H9 (cell line): Measurements from ENCODE around the gene GDF15. TPM values are rescaled to one million over a fixed set of nuclear protein-coding genes. Genes with fewer than 3 reads are reported as not detected.
A peak's percentile ranks its signal among the peaks of the same experiment; 100 is the strongest.

Source experiments
- DNase-seq: peaks from one replicate; pipeline ENCODE4 v3.0.0-alpha.2; 2017
- H2AFZ ChIP-seq: one replicate; pipeline ENCODE4 v1.6.1; 2013; ENCODE audit warnings: mild to moderate bottlenecking, low read length, control low read depth, moderate library complexity
- H2AK5ac ChIP-seq: 2 replicates; pipeline ENCODE4 v1.6.1; 2013; ENCODE audit warnings: low read length, control low read depth, mixed read lengths; ENCODE audit not compliant: insufficient read length
- H2BK120ac ChIP-seq: one replicate; pipeline ENCODE4 v1.6.1; 2013; ENCODE audit warnings: low read depth, mild to moderate bottlenecking, low read length, control low read depth, inconsistent platforms; ENCODE audit not compliant: poor library complexity, severe bottlenecking
- H2BK12ac ChIP-seq: 2 replicates; pipeline ENCODE4 v1.6.1; 2013; ENCODE audit warnings: low read length, control low read depth, mixed read lengths, low read depth; ENCODE audit not compliant: insufficient read length
- H2BK15ac ChIP-seq: 2 replicates; pipeline ENCODE4 v1.6.1; 2013; ENCODE audit warnings: low read depth, low read length, control low read depth
- H2BK20ac ChIP-seq: one replicate; pipeline ENCODE4 v1.6.1; 2013; ENCODE audit warnings: low read depth, mild to moderate bottlenecking, low read length, control low read depth, inconsistent platforms; ENCODE audit not compliant: poor library complexity, severe bottlenecking
- H2BK5ac ChIP-seq: 2 replicates; pipeline ENCODE4 v1.6.1; 2013; ENCODE audit warnings: low read length, control low read depth, mixed read lengths; ENCODE audit not compliant: insufficient read length
- H3K14ac ChIP-seq: 2 replicates; pipeline ENCODE4 v1.6.1; 2013; ENCODE audit warnings: low read length, control low read depth; ENCODE audit not compliant: insufficient read depth
- H3K18ac ChIP-seq: 2 replicates; pipeline ENCODE4 v1.6.1; 2013; ENCODE audit warnings: low read depth, mild to moderate bottlenecking, mixed read lengths, low read length, control low read depth; ENCODE audit not compliant: insufficient read length
- H3K23ac ChIP-seq: 2 replicates; pipeline ENCODE4 v1.6.1; 2013; ENCODE audit warnings: low read length, control low read depth, mixed read lengths, low read depth; ENCODE audit not compliant: insufficient read length
- H3K23me2 ChIP-seq: 2 replicates; pipeline ENCODE4 v1.6.1; 2013; ENCODE audit warnings: low read depth, mild to moderate bottlenecking, mixed read lengths, low read length, control low read depth; ENCODE audit not compliant: insufficient read length, poor library complexity, severe bottlenecking
- H3K27ac ChIP-seq: 2 replicates; pipeline ENCODE4 v1.5.1; 2013; ENCODE audit warnings: low read length, control low read depth, mixed read lengths, low read depth; ENCODE audit not compliant: insufficient read length
- H3K27me3 ChIP-seq: 2 replicates; pipeline ENCODE4 v1.6.1; 2013; ENCODE audit warnings: low read length, control low read depth, inconsistent platforms; ENCODE audit not compliant: insufficient read depth
- H3K4ac ChIP-seq: 2 replicates; pipeline ENCODE4 v1.6.1; 2013; ENCODE audit warnings: low read depth, mild to moderate bottlenecking, control low read depth, inconsistent platforms, low read length, moderate library complexity
- H3K4me1 ChIP-seq: 2 replicates; pipeline ENCODE4 v1.6.1; 2013; ENCODE audit warnings: low read length, control low read depth, inconsistent platforms; ENCODE audit not compliant: insufficient read depth
- H3K4me2 ChIP-seq: 2 replicates; pipeline ENCODE4 v1.6.1; 2013; ENCODE audit warnings: low read length, control low read depth, mixed read lengths; ENCODE audit not compliant: insufficient read length, insufficient read depth
- H3K56ac ChIP-seq: 2 replicates; pipeline ENCODE4 v1.6.1; 2013; ENCODE audit warnings: low read depth, mild to moderate bottlenecking, mixed read lengths, low read length, control low read depth; ENCODE audit not compliant: insufficient read length
- H3K79me1 ChIP-seq: 2 replicates; pipeline ENCODE4 v1.6.1; 2013; ENCODE audit warnings: low read depth, mild to moderate bottlenecking, moderate library complexity, low read length, control low read depth, inconsistent platforms; ENCODE audit not compliant: insufficient read depth, poor library complexity, severe bottlenecking
- H3K79me2 ChIP-seq: 2 replicates; pipeline ENCODE4 v1.6.1; 2013; ENCODE audit warnings: low read length, control low read depth, inconsistent platforms; ENCODE audit not compliant: insufficient read depth
- H3K9ac ChIP-seq: 2 replicates; pipeline ENCODE4 v1.6.1; 2013; ENCODE audit warnings: low read length, control low read depth, mixed read lengths; ENCODE audit not compliant: insufficient read length; ENCODE audit errors: extremely low read depth
- H3K9me3 ChIP-seq: one replicate; pipeline ENCODE4 v1.6.1; 2013; ENCODE audit warnings: low read depth, low read length, inconsistent platforms; ENCODE audit not compliant: control insufficient read depth
- H3T11ph ChIP-seq: one replicate; pipeline ENCODE4 v1.6.1; 2013; ENCODE audit warnings: mild to moderate bottlenecking, low read length, control low read depth, inconsistent platforms
- H4K20me1 ChIP-seq: one replicate; pipeline ENCODE4 v1.6.1; 2013; ENCODE audit not compliant: control insufficient read depth, insufficient read length, insufficient read depth
- H4K5ac ChIP-seq: 2 replicates; pipeline ENCODE4 v1.6.1; 2013; ENCODE audit warnings: low read depth, mild to moderate bottlenecking, mixed read lengths, low read length, control low read depth; ENCODE audit not compliant: insufficient read length
- H4K8ac ChIP-seq: replicated peaks from 2 replicates; pipeline ENCODE4 v1.6.1; 2013; ENCODE audit warnings: low read length, control low read depth, mixed read lengths, low read depth; ENCODE audit not compliant: insufficient read length
- H4K91ac ChIP-seq: 2 replicates; pipeline ENCODE4 v1.6.1; 2013; ENCODE audit warnings: low read depth, mild to moderate bottlenecking, moderate library complexity, mixed read lengths, low read length, control low read depth; ENCODE audit not compliant: insufficient read length
- H3K27ac Mint-ChIP-seq, 3 experiments: 2 replicates in 2 of 3; 3 replicates in 1 of 3; pipeline ENCODE4 v1.8.0; 2020 to 2021; ENCODE audit warnings: mixed read lengths in 3 of 3, mild to moderate bottlenecking in 1 of 3, moderate library complexity in 1 of 3
- H3K27me3 Mint-ChIP-seq: 2 replicates; pipeline ENCODE4 v1.8.0; 2021; ENCODE audit warnings: low read depth, mild to moderate bottlenecking, moderate library complexity, mixed read lengths
- H3K36me3 Mint-ChIP-seq, 3 experiments: 2 replicates in 2 of 3; 3 replicates in 1 of 3; pipeline ENCODE4 v1.8.0; 2020 to 2021; ENCODE audit warnings: low read depth in 3 of 3, mixed read lengths in 3 of 3; ENCODE audit not compliant: insufficient read depth in 1 of 3
- H3K4me1 Mint-ChIP-seq, 2 experiments: 2 replicates each; pipeline ENCODE4 v1.8.0; 2020; ENCODE audit warnings: mixed read lengths in 2 of 2
- H3K4me3 Mint-ChIP-seq, 2 experiments: 2 replicates in 1 of 2; 3 replicates in 1 of 2; pipeline ENCODE4 v1.8.0; 2020 to 2021; ENCODE audit warnings: mild to moderate bottlenecking in 2 of 2, mixed read lengths in 2 of 2, moderate library complexity in 1 of 2
- H3K9me3 Mint-ChIP-seq, 2 experiments: 2 replicates in 1 of 2; 3 replicates in 1 of 2; pipeline ENCODE4 v1.8.0; 2020; ENCODE audit warnings: mild to moderate bottlenecking in 2 of 2, mixed read lengths in 2 of 2, moderate library complexity in 1 of 2
- CTCF ChIP-seq: fragments of 200-600 bp; sonication (generic); conservative IDR thresholded peaks from 3 replicates; pipeline ENCODE4 v1.8.0; 2021; ENCODE audit warnings: antibody characterized with exemption, mild to moderate bottlenecking
- WGBS: extraction: QIAGEN DNeasy Blood & Tissue Kit; methylation state at CpG from one replicate; pipeline ENCODE4 v1.1.7; 2013; ENCODE audit warnings: missing lambda C conversion rate, low lambda C conversion rate, mixed read lengths; ENCODE audit not compliant: insufficient read length; ENCODE audit errors: extremely low coverage; 5-methylcytosine and 5-hydroxymethylcytosine counted together
- total RNA-seq: library from RNA; stranded (reverse); gene quantifications from 2 replicates; pipeline ENCODE4 v1.2.1, GENCODE V29; 2021

GDF15 gene
- total RNA-seq, 1 experiment from 2014 or later: 5.7 TPM

DNA sequence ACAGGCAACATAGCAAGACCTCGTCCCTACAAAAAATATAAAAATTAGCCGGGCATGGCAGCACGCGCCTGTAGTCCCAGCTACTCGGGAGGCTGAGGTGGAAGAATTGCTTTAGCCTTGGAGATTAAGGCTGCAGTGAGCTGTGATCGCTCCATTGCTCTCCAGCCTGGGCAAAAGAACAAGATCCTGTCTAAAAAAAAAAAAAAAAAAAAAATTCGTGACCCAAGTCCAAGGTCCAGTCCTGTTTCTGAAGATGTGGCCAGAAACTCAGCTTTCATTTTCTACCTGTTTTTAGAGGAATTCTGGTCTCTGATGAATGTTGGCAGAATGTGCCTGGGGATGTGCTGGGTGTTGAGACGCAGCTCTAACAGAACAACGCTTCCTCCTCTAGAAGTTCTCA, 47.4 kb upstream of the GDF15 start:
- Histone ChIP-seq H2BK15ac (no peak overlapping the region), H3K14ac (no peak overlapping the region), H2AK5ac (no peak overlapping the region), H3K4ac (no peak overlapping the region), H4K8ac (no peak overlapping the region), H3K23ac (no peak overlapping the region), H2BK12ac (no peak overlapping the region), H3K79me2 (no peaks in the 10 kb centered on the region), H3K9ac (no peak overlapping the region), H3T11ph (no peak overlapping the region), H3K56ac (no peak overlapping the region), H3K23me2 (peaks cover 7% of the 10 kb centered on the region), H2BK120ac (no peak overlapping the region), H3K27me3 (no peaks in the 10 kb centered on the region), H4K91ac (no peak overlapping the region), H2BK20ac (no peak overlapping the region), H3K4me1 (peaks cover 2% of the 10 kb centered on the region), H3K79me1 (no peaks in the 10 kb centered on the region), H4K5ac (no peak overlapping the region), H2BK5ac (no peak overlapping the region), H3K4me2 (no peak overlapping the region), H4K20me1 (no peaks in the 10 kb centered on the region), H3K27ac (no peak overlapping the region), H2AFZ (no peak overlapping the region), H3K9me3 (no peaks in the 10 kb centered on the region), H3K18ac (no peak overlapping the region)
- H3K4me1 Mint-ChIP-seq: peaks cover 18 to 33% of the 10 kb centered on the region in 2 experiments
- peak overlapping the region in 1 of 3 experiments; percentile 65; a peak in 1 of 7 replicates for H3K27ac Mint-ChIP-seq
- no peaks in the 10 kb centered on the region; the same call in 1 of the 2 replicates for H3K27me3 Mint-ChIP-seq
- no peak for TF ChIP-seq CTCF
- no peak overlapping the region; a peak in 1 of 5 replicates for H3K4me3 Mint-ChIP-seq
- no CpG with 5 or more reads among the region's 9 CpGs for WGBS
- no peak for DNase-seq
- H3K9me3 Mint-ChIP-seq: no peaks in the 10 kb centered on the region; a peak in 1 of 5 replicates
- peaks cover 0 to 6% (median 0%) of the 10 kb centered on the region in 3 experiments; a peak in 2 of 7 replicates for H3K36me3 Mint-ChIP-seq
